ENCODE measurements around the gene EPS15. TPM values are rescaled to one million over a fixed set of nuclear protein-coding genes. Genes with fewer than 3 reads are reported as not detected.

The EPS15 gene
- total and polyA plus RNA-seq, 4 donors: 8.8 to 52.1 (median 19.1) TPM

DNA sequence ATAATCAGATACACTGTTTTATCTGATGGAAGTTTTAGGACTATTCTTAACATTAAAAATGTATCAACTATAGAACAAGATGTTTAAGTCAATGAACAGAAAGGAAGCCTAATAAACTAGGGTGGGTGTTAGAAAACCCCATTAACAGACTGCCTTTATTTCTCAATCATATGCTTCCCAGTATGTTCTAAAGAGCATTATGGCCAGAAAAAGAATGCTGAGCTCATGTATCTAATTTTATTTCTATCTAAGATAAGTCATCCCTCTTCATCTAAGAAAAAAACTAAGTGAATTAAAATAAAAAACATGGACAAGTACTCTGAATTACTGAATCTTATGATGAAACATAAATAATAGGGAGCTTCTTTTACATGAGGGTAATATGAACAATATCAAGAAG lies 102.2 kb downstream of the EPS15 start:
- Histone ChIP-seq H3K9me3 (ENCODE audit: control insufficient read depth in 4 of 4, low read length in 3 of 4) (no peaks in the 10 kb centered on the region), H3K27ac (ENCODE audit: low read depth in 1 of 2, low read length in 2 of 2) (no peak overlapping the region), H3K27me3 (ENCODE audit: control insufficient read depth in 4 of 4, insufficient read depth in 4 of 4, low read length in 3 of 4) (no peaks in the 10 kb centered on the region), H3K4me3 (ENCODE audit: low read depth in 1 of 3, low read length in 3 of 3) (no peak overlapping the region), H3K4me1 (ENCODE audit: control insufficient read depth in 4 of 4, insufficient read depth in 4 of 4, low read length in 3 of 4) (no peaks in the 10 kb centered on the region), H3K36me3 (ENCODE audit: control insufficient read depth in 4 of 4, insufficient read depth in 3 of 4, low read depth in 1 of 4, low read length in 3 of 4) (peaks cover 0 to 3% (median 2%) of the 10 kb centered on the region in 4 donors), H3K9ac (ENCODE audit: low read depth in 1 of 2, low read length in 2 of 2) (no peak overlapping the region)
- no peak for TF ChIP-seq SP1 (IDR thresholded peaks at IDR 0.05)
- no peak for TF ChIP-seq GABPA (IDR thresholded peaks at IDR 0.05 in 1 of 2, conservative IDR thresholded peaks at IDR 0.05 in 1 of 2)
- no peak for TF ChIP-seq YY1 (IDR thresholded peaks at IDR 0.05)
- TF ChIP-seq FOXA2 (IDR thresholded peaks at IDR 0.05): no peak
- TF ChIP-seq EGR1 (IDR thresholded peaks at IDR 0.05; ENCODE audit: low read depth in 2 of 2): no peak
- no peak for TF ChIP-seq RAD21 (IDR thresholded peaks at IDR 0.05)
- no peak for TF ChIP-seq HNF4A (conservative IDR thresholded peaks at IDR 0.05)
- TF ChIP-seq, protein P1, sequence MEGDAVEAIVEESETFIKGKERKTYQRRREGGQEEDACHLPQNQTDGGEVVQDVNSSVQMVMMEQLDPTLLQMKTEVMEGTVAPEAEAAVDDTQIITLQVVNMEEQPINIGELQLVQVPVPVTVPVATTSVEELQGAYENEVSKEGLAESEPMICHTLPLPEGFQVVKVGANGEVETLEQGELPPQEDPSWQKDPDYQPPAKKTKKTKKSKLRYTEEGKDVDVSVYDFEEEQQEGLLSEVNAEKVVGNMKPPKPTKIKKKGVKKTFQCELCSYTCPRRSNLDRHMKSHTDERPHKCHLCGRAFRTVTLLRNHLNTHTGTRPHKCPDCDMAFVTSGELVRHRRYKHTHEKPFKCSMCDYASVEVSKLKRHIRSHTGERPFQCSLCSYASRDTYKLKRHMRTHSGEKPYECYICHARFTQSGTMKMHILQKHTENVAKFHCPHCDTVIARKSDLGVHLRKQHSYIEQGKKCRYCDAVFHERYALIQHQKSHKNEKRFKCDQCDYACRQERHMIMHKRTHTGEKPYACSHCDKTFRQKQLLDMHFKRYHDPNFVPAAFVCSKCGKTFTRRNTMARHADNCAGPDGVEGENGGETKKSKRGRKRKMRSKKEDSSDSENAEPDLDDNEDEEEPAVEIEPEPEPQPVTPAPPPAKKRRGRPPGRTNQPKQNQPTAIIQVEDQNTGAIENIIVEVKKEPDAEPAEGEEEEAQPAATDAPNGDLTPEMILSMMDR (IDR thresholded peaks at IDR 0.05; ENCODE audit: low read depth, low read length, missing input control): no peak
- TF ChIP-seq JUND (IDR thresholded peaks at IDR 0.05): no peak
- TF ChIP-seq RXRA (IDR thresholded peaks at IDR 0.05): no peak
- TF ChIP-seq, protein P2, sequence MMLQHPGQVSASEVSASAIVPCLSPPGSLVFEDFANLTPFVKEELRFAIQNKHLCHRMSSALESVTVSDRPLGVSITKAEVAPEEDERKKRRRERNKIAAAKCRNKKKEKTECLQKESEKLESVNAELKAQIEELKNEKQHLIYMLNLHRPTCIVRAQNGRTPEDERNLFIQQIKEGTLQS (IDR thresholded peaks at IDR 0.05): no peak
- no peak for TF ChIP-seq FOXA1 (IDR thresholded peaks at IDR 0.05)
- no peak for TF ChIP-seq HNF4G (IDR thresholded peaks at IDR 0.05)
- TF ChIP-seq, protein P3, sequence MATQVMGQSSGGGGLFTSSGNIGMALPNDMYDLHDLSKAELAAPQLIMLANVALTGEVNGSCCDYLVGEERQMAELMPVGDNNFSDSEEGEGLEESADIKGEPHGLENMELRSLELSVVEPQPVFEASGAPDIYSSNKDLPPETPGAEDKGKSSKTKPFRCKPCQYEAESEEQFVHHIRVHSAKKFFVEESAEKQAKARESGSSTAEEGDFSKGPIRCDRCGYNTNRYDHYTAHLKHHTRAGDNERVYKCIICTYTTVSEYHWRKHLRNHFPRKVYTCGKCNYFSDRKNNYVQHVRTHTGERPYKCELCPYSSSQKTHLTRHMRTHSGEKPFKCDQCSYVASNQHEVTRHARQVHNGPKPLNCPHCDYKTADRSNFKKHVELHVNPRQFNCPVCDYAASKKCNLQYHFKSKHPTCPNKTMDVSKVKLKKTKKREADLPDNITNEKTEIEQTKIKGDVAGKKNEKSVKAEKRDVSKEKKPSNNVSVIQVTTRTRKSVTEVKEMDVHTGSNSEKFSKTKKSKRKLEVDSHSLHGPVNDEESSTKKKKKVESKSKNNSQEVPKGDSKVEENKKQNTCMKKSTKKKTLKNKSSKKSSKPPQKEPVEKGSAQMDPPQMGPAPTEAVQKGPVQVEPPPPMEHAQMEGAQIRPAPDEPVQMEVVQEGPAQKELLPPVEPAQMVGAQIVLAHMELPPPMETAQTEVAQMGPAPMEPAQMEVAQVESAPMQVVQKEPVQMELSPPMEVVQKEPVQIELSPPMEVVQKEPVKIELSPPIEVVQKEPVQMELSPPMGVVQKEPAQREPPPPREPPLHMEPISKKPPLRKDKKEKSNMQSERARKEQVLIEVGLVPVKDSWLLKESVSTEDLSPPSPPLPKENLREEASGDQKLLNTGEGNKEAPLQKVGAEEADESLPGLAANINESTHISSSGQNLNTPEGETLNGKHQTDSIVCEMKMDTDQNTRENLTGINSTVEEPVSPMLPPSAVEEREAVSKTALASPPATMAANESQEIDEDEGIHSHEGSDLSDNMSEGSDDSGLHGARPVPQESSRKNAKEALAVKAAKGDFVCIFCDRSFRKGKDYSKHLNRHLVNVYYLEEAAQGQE (IDR thresholded peaks at IDR 0.05): no peak
- TF ChIP-seq, protein P4, sequence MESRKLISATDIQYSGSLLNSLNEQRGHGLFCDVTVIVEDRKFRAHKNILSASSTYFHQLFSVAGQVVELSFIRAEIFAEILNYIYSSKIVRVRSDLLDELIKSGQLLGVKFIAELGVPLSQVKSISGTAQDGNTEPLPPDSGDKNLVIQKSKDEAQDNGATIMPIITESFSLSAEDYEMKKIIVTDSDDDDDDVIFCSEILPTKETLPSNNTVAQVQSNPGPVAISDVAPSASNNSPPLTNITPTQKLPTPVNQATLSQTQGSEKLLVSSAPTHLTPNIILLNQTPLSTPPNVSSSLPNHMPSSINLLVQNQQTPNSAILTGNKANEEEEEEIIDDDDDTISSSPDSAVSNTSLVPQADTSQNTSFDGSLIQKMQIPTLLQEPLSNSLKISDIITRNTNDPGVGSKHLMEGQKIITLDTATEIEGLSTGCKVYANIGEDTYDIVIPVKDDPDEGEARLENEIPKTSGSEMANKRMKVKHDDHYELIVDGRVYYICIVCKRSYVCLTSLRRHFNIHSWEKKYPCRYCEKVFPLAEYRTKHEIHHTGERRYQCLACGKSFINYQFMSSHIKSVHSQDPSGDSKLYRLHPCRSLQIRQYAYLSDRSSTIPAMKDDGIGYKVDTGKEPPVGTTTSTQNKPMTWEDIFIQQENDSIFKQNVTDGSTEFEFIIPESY (IDR thresholded peaks at IDR 0.05): no peak
- TF ChIP-seq NR2F2 (IDR thresholded peaks at IDR 0.05): no peak
- no peak for DNase-seq (ENCODE audit: low spot score)

DNA sequence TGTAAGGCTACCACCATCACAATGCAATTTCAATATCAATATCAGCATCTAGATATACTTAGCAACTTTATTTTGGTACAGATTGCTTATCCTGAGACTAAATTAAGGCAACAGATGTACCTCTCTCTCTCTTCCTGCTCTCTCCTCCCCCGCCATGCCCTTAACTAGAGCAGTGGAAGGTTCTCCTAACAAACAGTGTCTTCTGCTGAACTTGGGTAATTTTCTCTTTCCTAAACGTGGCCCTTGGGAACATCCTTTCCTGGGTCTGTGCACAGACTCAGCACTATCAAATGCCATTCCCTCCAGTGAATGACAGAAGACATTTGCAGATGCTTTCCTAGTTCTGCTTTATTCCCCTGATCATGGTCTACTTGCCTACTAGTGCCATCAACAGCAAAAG lies 103.1 kb downstream of the EPS15 start:
- WGBS: 80% methylated on average over 2 of the region's 2 CpGs
- Histone ChIP-seq H3K27ac (ENCODE audit: low read depth in 1 of 2, low read length in 2 of 2) (no peak overlapping the region), H3K9ac (ENCODE audit: low read depth in 1 of 2, low read length in 2 of 2) (no peak overlapping the region), H3K4me1 (ENCODE audit: control insufficient read depth in 4 of 4, insufficient read depth in 4 of 4, low read length in 3 of 4) (no peaks in the 10 kb centered on the region), H3K27me3 (ENCODE audit: control insufficient read depth in 4 of 4, insufficient read depth in 4 of 4, low read length in 3 of 4) (no peaks in the 10 kb centered on the region), H3K36me3 (ENCODE audit: control insufficient read depth in 4 of 4, insufficient read depth in 3 of 4, low read depth in 1 of 4, low read length in 3 of 4) (peaks cover 0 to 3% (median 1%) of the 10 kb centered on the region in 4 donors), H3K4me3 (ENCODE audit: low read depth in 1 of 3, low read length in 3 of 3) (no peak overlapping the region), H3K9me3 (ENCODE audit: control insufficient read depth in 4 of 4, low read length in 3 of 4) (no peaks in the 10 kb centered on the region)
- DNase-seq (ENCODE audit: low spot score): no peak
- TF ChIP-seq GABPA (IDR thresholded peaks at IDR 0.05 in 1 of 2, conservative IDR thresholded peaks at IDR 0.05 in 1 of 2): no peak
- TF ChIP-seq, protein P5, sequence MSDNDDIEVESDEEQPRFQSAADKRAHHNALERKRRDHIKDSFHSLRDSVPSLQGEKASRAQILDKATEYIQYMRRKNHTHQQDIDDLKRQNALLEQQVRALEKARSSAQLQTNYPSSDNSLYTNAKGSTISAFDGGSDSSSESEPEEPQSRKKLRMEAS (IDR thresholded peaks at IDR 0.05): no peak
- no peak for TF ChIP-seq HNF4G (IDR thresholded peaks at IDR 0.05)
- TF ChIP-seq RAD21 (IDR thresholded peaks at IDR 0.05): no peak
- TF ChIP-seq FOXA2 (IDR thresholded peaks at IDR 0.05): no peak
- TF ChIP-seq HNF4A (conservative IDR thresholded peaks at IDR 0.05): no peak
- TF ChIP-seq, protein P4 (IDR thresholded peaks at IDR 0.05): no peak
- no peak for TF ChIP-seq FOXA1 (IDR thresholded peaks at IDR 0.05)
- TF ChIP-seq, protein P2 (IDR thresholded peaks at IDR 0.05): no peak
- no peak for TF ChIP-seq EGR1 (IDR thresholded peaks at IDR 0.05; ENCODE audit: low read depth in 2 of 2)
- TF ChIP-seq, protein P1 (IDR thresholded peaks at IDR 0.05; ENCODE audit: low read depth, low read length, missing input control): no peak
- TF ChIP-seq NR2F2 (IDR thresholded peaks at IDR 0.05): no peak
- TF ChIP-seq RXRA (IDR thresholded peaks at IDR 0.05): no peak
- no peak for TF ChIP-seq TAF1 (conservative IDR thresholded peaks at IDR 0.05)

Data from liver (tissue), 9 donors.